PC-9 (cell line): ENCODE results near the gene HELT. TPM values are rescaled to one million over a fixed set of nuclear protein-coding genes. Genes with fewer than 3 reads are reported as not detected.

Source experiments
- BruUV-seq: library from RNA; stranded (reverse); fragments of 400-500 nt; replicated peaks from 2 replicates; lab custom pipeline; 2021; lab: Mats Ljungman, UMichigan
- CTCF ChIA-PET: fragments of 300-600 bp; sonication (Branson Sonifier 250); formaldehyde crosslinking; loops from one replicate; lab custom pipeline; 2022; ENCODE audit warnings: antibody characterized with exemption; lab: Charles Lee
- POLR2A ChIA-PET: fragments of 300-600 bp; sonication (Branson Sonifier 250); formaldehyde crosslinking; loops from one replicate; lab custom pipeline; 2022; ENCODE audit warnings: antibody characterized with exemption; ENCODE audit not compliant: unreplicated experiment; lab: Charles Lee
- DNase-seq, 2 experiments: peaks; one replicate each; pipeline versions ENCODE4 v3.0.0 to v3.0.0-alpha.2; 2015 to 2022; ENCODE audit warnings: mixed read lengths in 1 of 2
- H2AFZ ChIP-seq: fragments of 200-600 bp; sonication (generic); 2 replicates; pipeline ENCODE4 v1.8.1; 2017; ENCODE audit warnings: antibody characterized with exemption
- H3F3A ChIP-seq: fragments of 200-600 bp; sonication (generic); 2 replicates; pipeline ENCODE4 v1.8.1; 2017; ENCODE audit warnings: antibody characterized with exemption, mild to moderate bottlenecking, low read depth; ENCODE audit not compliant: insufficient read depth
- H3K27ac ChIP-seq: fragments of 200-600 bp; sonication (generic); 2 replicates; pipeline ENCODE4 v1.6.1; 2016; ENCODE audit warnings: mixed run types
- H3K27me3 ChIP-seq: fragments of 200-600 bp; sonication (generic); 2 replicates; pipeline ENCODE4 v1.6.1; 2016; ENCODE audit warnings: low read depth, mixed run types; ENCODE audit not compliant: insufficient read depth
- H3K36me3 ChIP-seq: fragments of 200-600 bp; sonication (generic); 2 replicates; pipeline ENCODE4 v1.6.1; 2016; ENCODE audit warnings: low read depth, mixed run types
- H3K4me1 ChIP-seq: fragments of 200-600 bp; sonication (generic); replicated peaks from 2 replicates; pipeline ENCODE4 v1.6.1; 2016; ENCODE audit warnings: mixed run types; ENCODE audit not compliant: insufficient read depth
- H3K4me2 ChIP-seq: fragments of 200-600 bp; sonication (generic); 2 replicates; pipeline ENCODE4 v1.6.1; 2017; ENCODE audit warnings: mixed run types
- H3K4me3 ChIP-seq: fragments of 200-600 bp; sonication (generic); 2 replicates; pipeline ENCODE4 v1.6.1; 2016; ENCODE audit warnings: mixed run types
- H3K79me2 ChIP-seq: fragments of 200-600 bp; sonication (generic); 2 replicates; pipeline ENCODE4 v1.6.1; 2017; ENCODE audit warnings: low read depth, mixed run types
- H3K9me2 ChIP-seq: fragments of 200-600 bp; sonication (generic); 2 replicates; pipeline ENCODE4 v1.8.1; 2017; ENCODE audit warnings: mild to moderate bottlenecking; ENCODE audit not compliant: insufficient read depth
- H3K9me3 ChIP-seq: fragments of 200-600 bp; sonication (generic); 2 replicates; pipeline ENCODE4 v1.8.1; 2016; ENCODE audit warnings: low read depth; ENCODE audit not compliant: insufficient read depth
- H4K20me1 ChIP-seq: fragments of 200-600 bp; sonication (generic); 2 replicates; pipeline ENCODE4 v1.8.1; 2017; ENCODE audit not compliant: insufficient read depth
- EZH2 ChIP-seq: fragments of 200-600 bp; sonication (generic); IDR thresholded peaks from 2 replicates; pipeline ENCODE4 v1.8.0; 2017; ENCODE audit warnings: antibody characterized with exemption, low read depth
- intact Hi-C: fragments of 100-400 bp; cut with micrococcal nuclease; formaldehyde crosslinking; loops from one replicate; pipeline ENCODE4 v1.10.0; 2022; ENCODE audit not compliant: unreplicated experiment
- total RNA-seq: library from RNA; stranded (reverse); gene quantifications from 2 replicates; pipeline ENCODE4 v1.2.3, GENCODE V29; 2021
- TF ChIP-seq, protein P1 (sequence below): fragments of 200-600 bp; sonication (generic); conservative IDR thresholded peaks from 2 replicates; pipeline ENCODE4 v1.6.1; 2017; ENCODE audit warnings: mixed run types, antibody characterized with exemption, mild to moderate bottlenecking, moderate library complexity

The HELT gene
- total RNA-seq, 1 experiment from 2014 or later, result not detected

GRCh38 chr4:184991860-184992259 lies 26.4 kb upstream of the HELT start:
- Histone ChIP-seq H4K20me1 (no peaks in the 10 kb centered on the region), H3K36me3 (no peaks in the 10 kb centered on the region), H3K4me3 (no peak overlapping the region), H2AFZ (no peak overlapping the region), H3K79me2 (no peaks in the 10 kb centered on the region), H3K4me1 (no peaks in the 10 kb centered on the region), H3K4me2 (no peak overlapping the region), H3K27me3 (no peaks in the 10 kb centered on the region), H3K27ac (no peak overlapping the region), H3K9me2 (no peaks in the 10 kb centered on the region), H3F3A (no peaks in the 10 kb centered on the region), H3K9me3 (no peaks in the 10 kb centered on the region)
- no peak for DNase-seq
- CTCF ChIA-PET, result no interaction called here
- TF ChIP-seq, protein P1, sequence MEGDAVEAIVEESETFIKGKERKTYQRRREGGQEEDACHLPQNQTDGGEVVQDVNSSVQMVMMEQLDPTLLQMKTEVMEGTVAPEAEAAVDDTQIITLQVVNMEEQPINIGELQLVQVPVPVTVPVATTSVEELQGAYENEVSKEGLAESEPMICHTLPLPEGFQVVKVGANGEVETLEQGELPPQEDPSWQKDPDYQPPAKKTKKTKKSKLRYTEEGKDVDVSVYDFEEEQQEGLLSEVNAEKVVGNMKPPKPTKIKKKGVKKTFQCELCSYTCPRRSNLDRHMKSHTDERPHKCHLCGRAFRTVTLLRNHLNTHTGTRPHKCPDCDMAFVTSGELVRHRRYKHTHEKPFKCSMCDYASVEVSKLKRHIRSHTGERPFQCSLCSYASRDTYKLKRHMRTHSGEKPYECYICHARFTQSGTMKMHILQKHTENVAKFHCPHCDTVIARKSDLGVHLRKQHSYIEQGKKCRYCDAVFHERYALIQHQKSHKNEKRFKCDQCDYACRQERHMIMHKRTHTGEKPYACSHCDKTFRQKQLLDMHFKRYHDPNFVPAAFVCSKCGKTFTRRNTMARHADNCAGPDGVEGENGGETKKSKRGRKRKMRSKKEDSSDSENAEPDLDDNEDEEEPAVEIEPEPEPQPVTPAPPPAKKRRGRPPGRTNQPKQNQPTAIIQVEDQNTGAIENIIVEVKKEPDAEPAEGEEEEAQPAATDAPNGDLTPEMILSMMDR, result no peak
- no peak for TF ChIP-seq EZH2
- intact Hi-C loops, result no loop called here
- no TSS peak for BruUV-seq
- POLR2A ChIA-PET, result interaction anchor here (0.6 kb wide), 1 partner anchor 39 kb away, joined by 3 read pairs; no protein-coding TSS in a partner anchor

DNA sequence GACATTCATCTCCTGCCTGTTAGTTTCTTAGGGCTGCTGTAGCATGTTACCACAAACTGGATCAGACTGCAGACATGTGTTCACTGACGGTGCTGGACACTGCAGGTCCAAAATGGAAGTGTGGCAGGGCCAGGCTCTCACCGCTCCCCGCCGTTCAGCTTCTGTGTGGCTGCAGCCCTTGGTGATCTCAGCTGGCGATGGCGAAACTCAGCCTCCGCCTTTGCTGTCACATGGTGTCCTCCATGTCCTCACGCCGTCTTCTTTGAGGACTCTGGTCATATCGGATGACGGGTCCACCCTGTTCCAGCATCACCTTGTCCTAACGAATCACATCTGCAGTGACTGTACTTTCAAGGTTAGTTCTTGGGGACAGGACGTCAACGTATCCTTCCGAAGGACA lies 25.9 kb upstream of the HELT start:
- no peaks in the 10 kb centered on the region for H3K36me3 ChIP-seq
- BruUV-seq, result no TSS peak

GRCh38 chr4:184993247-184993646 lies 25.0 kb upstream of the HELT start:
- no peak overlapping the region for H2AFZ ChIP-seq
- H3K9me2 ChIP-seq, result no peaks in the 10 kb centered on the region
- H3F3A ChIP-seq, result no peaks in the 10 kb centered on the region
- H3K27ac ChIP-seq, result no peak overlapping the region
- DNase-seq, result no peak
- H4K20me1 ChIP-seq, result no peaks in the 10 kb centered on the region
- intact Hi-C loops, result no loop called here
- H3K4me1 ChIP-seq, result no peaks in the 10 kb centered on the region
- no peak overlapping the region for H3K4me2 ChIP-seq
- no peaks in the 10 kb centered on the region for H3K27me3 ChIP-seq
- no TSS peak for BruUV-seq
- H3K9me3 ChIP-seq, result no peaks in the 10 kb centered on the region
- TF ChIP-seq, protein P1, result no peak
- TF ChIP-seq EZH2, result no peak
- CTCF ChIA-PET, result no interaction called here
- POLR2A ChIA-PET, result no interaction called here
- H3K36me3 ChIP-seq, result no peaks in the 10 kb centered on the region
- H3K79me2 ChIP-seq, result no peaks in the 10 kb centered on the region
- H3K4me3 ChIP-seq, result no peak overlapping the region

More for the DNA sequence above, 25.9 kb upstream of the HELT start:
- no peak for DNase-seq
- Histone ChIP-seq H3K27ac (no peak overlapping the region), H2AFZ (no peak overlapping the region), H3K27me3 (no peaks in the 10 kb centered on the region), H3K79me2 (no peaks in the 10 kb centered on the region), H3K4me2 (no peak overlapping the region), H3F3A (no peaks in the 10 kb centered on the region), H4K20me1 (no peaks in the 10 kb centered on the region), H3K4me1 (no peaks in the 10 kb centered on the region), H3K4me3 (no peak overlapping the region), H3K9me2 (no peaks in the 10 kb centered on the region), H3K9me3 (no peaks in the 10 kb centered on the region)
- TF ChIP-seq, protein P1, result no peak
- no peak for TF ChIP-seq EZH2
- intact Hi-C loops, result no loop called here
- ChIA-PET CTCF (no interaction called here), POLR2A (interaction anchor here (0.6 kb wide), 1 partner anchor 38 kb away, joined by 3 read pairs; no protein-coding TSS in a partner anchor)
